ENCODE results near the gene ENTHD1. TPM values are rescaled to one million over a fixed set of nuclear protein-coding genes. Genes with fewer than 3 reads are reported as not detected.
"Not testable (repeated sequence)": the region's sequence is repeated elsewhere in the genome, so short reads cannot be mapped to it uniquely, and the experiment has no call there.

The ENTHD1 gene
- total RNA-seq, 3 donors from 2014 or later (not counting 1 experiment from before 2014, with no cell fraction given), result not detected

- DNase-seq (no peak), ATAC-seq (no peak)
- H3K4me1 Mint-ChIP-seq, result peaks cover 19 to 21% of the 10 kb centered on the region in 2 donors
- no peaks in the 10 kb centered on the region for H3K9me3 Mint-ChIP-seq
- Histone ChIP-seq H3K9me3 (ENCODE audit: control insufficient read depth, insufficient read depth, low read length) (no peaks in the 10 kb centered on the region), H3K27ac (ENCODE audit: low read length) (no peak overlapping the region), H3K4me3 (ENCODE audit: low read length) (no peak overlapping the region), H3K27me3 (ENCODE audit: control insufficient read depth, insufficient read depth, low read length) (no peaks in the 10 kb centered on the region), H3K4me1 (ENCODE audit: control insufficient read depth, insufficient read depth, low read length) (peaks cover 14% of the 10 kb centered on the region), H3K36me3 (ENCODE audit: control insufficient read depth, insufficient read depth, low read length) (no peaks in the 10 kb centered on the region)
- no peaks in the 10 kb centered on the region for H3K27me3 Mint-ChIP-seq (ENCODE audit: low read depth in 2 of 2)
- H3K27ac Mint-ChIP-seq, result no peak overlapping the region
- TF ChIP-seq, protein P1, sequence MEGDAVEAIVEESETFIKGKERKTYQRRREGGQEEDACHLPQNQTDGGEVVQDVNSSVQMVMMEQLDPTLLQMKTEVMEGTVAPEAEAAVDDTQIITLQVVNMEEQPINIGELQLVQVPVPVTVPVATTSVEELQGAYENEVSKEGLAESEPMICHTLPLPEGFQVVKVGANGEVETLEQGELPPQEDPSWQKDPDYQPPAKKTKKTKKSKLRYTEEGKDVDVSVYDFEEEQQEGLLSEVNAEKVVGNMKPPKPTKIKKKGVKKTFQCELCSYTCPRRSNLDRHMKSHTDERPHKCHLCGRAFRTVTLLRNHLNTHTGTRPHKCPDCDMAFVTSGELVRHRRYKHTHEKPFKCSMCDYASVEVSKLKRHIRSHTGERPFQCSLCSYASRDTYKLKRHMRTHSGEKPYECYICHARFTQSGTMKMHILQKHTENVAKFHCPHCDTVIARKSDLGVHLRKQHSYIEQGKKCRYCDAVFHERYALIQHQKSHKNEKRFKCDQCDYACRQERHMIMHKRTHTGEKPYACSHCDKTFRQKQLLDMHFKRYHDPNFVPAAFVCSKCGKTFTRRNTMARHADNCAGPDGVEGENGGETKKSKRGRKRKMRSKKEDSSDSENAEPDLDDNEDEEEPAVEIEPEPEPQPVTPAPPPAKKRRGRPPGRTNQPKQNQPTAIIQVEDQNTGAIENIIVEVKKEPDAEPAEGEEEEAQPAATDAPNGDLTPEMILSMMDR (IDR thresholded peaks at IDR 0.05), result no peak
- WGBS (ENCODE audit: insufficient coverage), result 93% methylated on average over 7 of the region's 7 CpGs
- intact Hi-C loops (cut with micrococcal nuclease), result no loop called here
- no peaks in the 10 kb centered on the region for H3K36me3 Mint-ChIP-seq
- H3K4me3 Mint-ChIP-seq, result no peak overlapping the region
Observed at GRCh38 chr22:39894554-39895092, 1.1 kb upstream of the ENTHD1 start.

DNA sequence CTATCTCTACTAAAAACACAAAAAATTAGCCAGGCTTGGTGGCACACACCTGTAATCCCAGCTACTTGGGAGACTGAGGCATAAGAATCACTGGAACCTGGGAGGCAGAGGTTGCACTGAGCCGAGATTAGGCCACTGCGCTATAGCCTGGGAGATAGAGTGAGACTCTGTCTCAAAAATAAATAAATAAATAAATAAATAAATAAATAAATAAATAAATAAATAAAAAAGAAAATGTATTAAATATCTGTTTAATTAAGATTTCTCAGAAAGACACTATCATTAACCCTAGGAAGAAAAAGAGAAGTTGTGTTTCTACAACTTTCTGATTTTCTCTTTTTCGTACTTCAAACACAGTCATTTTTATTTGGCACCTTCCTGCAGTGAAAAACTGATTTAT is 3.6 kb downstream of the ENTHD1 start:
- H3K9me3 Mint-ChIP-seq; H3K27me3 ChIP-seq (ENCODE audit: control insufficient read depth, insufficient read depth, low read length); H3K27ac ChIP-seq (ENCODE audit: low read length); H3K4me3 ChIP-seq (ENCODE audit: low read length); H3K36me3 Mint-ChIP-seq; H3K36me3 ChIP-seq (ENCODE audit: control insufficient read depth, insufficient read depth, low read length); H3K9me3 ChIP-seq (ENCODE audit: control insufficient read depth, insufficient read depth, low read length); H3K27ac Mint-ChIP-seq; ATAC-seq; H3K4me1 ChIP-seq (ENCODE audit: control insufficient read depth, insufficient read depth, low read length); H3K27me3 Mint-ChIP-seq (ENCODE audit: low read depth in 2 of 2); DNase-seq; H3K4me3 Mint-ChIP-seq; intact Hi-C loops (cut with micrococcal nuclease): not testable (repeated sequence)
- peaks cover 10 to 12% of the 10 kb centered on the region in 2 donors for H3K4me1 Mint-ChIP-seq
- no CpG with 5 or more reads among the region's 3 CpGs for WGBS (ENCODE audit: insufficient coverage)

GRCh38 chr22:39883057-39883456 is 10.5 kb downstream of the ENTHD1 start:
- no CpG with 5 or more reads among the region's 1 CpG for WGBS (ENCODE audit: insufficient coverage)
- DNase-seq, result no peak
- Histone ChIP-seq H3K27ac (ENCODE audit: low read length) (no peak overlapping the region), H3K27me3 (ENCODE audit: control insufficient read depth, insufficient read depth, low read length) (no peaks in the 10 kb centered on the region), H3K36me3 (ENCODE audit: control insufficient read depth, insufficient read depth, low read length) (no peaks in the 10 kb centered on the region), H3K4me1 (ENCODE audit: control insufficient read depth, insufficient read depth, low read length) (no peaks in the 10 kb centered on the region), H3K9me3 (ENCODE audit: control insufficient read depth, insufficient read depth, low read length) (no peaks in the 10 kb centered on the region), H3K4me3 (ENCODE audit: low read length) (no peak overlapping the region)
- Mint-ChIP-seq H3K36me3 (no peaks in the 10 kb centered on the region), H3K9me3 (no peaks in the 10 kb centered on the region), H3K27me3 (ENCODE audit: low read depth in 2 of 2) (peaks cover 0 to under 1% of the 10 kb centered on the region in 2 donors), H3K4me3 (no peak overlapping the region), H3K4me1 (no peaks in the 10 kb centered on the region), H3K27ac (no peak overlapping the region)
- ATAC-seq, result no peak
- TF ChIP-seq, protein P1 (IDR thresholded peaks at IDR 0.05), result no peak
- intact Hi-C loops (cut with micrococcal nuclease), result no loop called here

GRCh38 chr22:39880722-39881121 is 12.8 kb downstream of the ENTHD1 start:
- H3K4me3 ChIP-seq (ENCODE audit: low read length), result no peak overlapping the region
- no peaks in the 10 kb centered on the region for H3K27me3 ChIP-seq (ENCODE audit: control insufficient read depth, insufficient read depth, low read length)
- H3K9me3 ChIP-seq (ENCODE audit: control insufficient read depth, insufficient read depth, low read length), result no peaks in the 10 kb centered on the region
- Mint-ChIP-seq H3K9me3 (no peaks in the 10 kb centered on the region), H3K27ac (no peak overlapping the region), H3K4me1 (no peaks in the 10 kb centered on the region), H3K27me3 (ENCODE audit: low read depth in 2 of 2) (peaks cover 0 to 7% of the 10 kb centered on the region in 2 donors), H3K36me3 (no peaks in the 10 kb centered on the region), H3K4me3 (no peak overlapping the region)
- H3K36me3 ChIP-seq (ENCODE audit: control insufficient read depth, insufficient read depth, low read length), result no peaks in the 10 kb centered on the region
- no peak for DNase-seq
- intact Hi-C loops (cut with micrococcal nuclease), result no loop called here
- TF ChIP-seq, protein P1 (IDR thresholded peaks at IDR 0.05), result no peak
- ATAC-seq, result no peak
- no peak overlapping the region for H3K27ac ChIP-seq (ENCODE audit: low read length)
- H3K4me1 ChIP-seq (ENCODE audit: control insufficient read depth, insufficient read depth, low read length), result no peaks in the 10 kb centered on the region

Measured in natural killer cell (primary cell).